Effector CD4-positive, alpha-beta T cell (primary cell): ENCODE results near the gene DDC.

Experiments used
- DNase-seq: peaks from one replicate; pipeline ENCODE4 v3.0.0-alpha.2; 2020

The DDC gene

DNA sequence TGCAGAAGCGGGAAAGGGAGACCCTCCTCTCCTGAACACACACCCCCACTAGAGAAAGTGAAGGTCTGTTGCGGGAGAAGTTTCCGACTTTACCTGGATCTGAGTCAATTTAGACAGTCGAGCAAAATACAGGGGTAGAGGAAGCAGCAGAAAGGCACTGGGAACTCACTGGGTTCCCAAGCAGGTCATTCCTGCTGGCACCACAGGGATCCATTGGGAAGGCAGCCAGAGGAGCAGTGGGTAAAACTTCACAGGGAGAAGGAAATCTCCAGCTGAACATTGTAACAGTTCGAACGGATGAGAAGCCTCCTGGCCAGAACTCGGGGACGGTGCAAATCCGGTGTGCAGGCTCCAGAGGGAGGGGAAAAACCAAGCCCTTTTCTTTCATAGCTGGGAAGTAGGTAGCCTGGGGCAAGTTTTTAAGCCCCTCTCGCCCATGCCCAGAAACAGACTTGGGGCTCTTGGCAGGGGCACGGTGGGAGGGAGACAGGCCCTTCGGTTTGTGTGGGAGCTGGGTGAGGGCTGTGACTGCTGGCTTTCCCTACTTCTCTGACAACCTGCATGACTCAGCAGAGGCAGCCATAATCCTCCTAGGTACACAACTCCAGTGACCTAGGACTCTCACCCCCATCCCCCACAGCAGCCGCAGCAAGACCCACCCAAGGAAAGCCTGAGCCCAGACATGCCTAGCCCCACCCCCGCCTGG lies 51.9 kb downstream of the DDC start:
- no peak for DNase-seq

DNA sequence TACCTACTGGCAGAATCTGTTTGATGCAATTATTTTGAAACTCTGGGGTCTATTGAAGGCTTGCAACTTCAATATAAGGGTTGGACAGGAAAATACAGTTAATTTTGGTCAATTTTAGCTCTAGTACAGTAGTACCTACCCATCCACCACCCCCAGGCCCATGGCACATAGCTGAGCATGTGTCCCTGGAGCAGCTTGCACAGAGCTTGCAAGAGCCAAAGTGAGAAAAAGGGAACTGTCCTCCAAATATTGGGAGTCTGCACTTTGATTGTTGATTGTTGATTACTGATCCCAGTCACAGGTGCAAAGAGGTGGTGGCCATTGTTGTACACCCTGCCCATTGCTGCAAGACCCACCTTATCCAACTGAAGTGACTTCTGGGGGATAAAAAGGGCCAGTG lies 52.8 kb downstream of the DDC start:
- no peak for DNase-seq

DNA sequence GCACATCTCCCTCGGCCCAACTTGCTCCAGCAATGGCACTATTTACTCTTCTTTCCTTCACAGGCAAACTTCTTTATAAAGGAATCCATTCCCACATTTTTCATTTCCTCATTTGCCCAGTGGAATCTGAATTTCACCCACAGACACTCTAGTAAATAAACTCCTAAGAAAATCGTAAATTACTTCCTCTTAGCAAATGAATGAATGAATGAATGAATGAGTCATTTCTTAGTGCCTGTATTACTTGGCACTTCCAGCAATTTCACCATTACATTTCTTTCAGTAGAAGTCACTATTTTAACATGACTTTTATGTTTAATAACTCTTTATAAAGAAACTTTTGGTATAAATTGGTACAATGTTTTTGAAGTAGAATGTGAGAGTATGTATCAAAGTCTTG lies 55.7 kb downstream of the DDC start:
- DNase-seq = no peak

DNA sequence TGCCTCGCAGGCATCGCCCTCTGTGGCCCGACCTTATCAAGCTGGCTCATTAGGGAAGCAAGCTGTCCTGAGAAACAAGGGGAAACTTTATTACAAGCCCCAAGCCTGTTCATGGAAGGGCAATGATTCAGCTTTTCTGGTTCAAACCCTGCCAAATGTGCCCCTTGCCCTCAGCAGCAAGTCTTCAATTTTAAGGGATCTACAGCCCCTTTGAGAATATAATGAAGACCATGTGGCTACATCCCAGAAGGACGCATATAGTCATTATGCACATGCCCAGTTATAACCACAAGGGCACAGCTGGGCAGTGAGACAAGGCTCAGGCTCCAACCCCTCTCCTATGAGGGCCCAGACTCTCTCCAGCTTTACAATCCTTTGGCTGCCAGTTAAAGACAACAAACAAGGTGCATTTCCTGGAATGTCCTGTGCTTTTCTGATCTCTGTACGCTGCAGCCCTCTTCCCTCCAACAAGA lies 56.7 kb downstream of the DDC start:
- no peak for DNase-seq

DNA sequence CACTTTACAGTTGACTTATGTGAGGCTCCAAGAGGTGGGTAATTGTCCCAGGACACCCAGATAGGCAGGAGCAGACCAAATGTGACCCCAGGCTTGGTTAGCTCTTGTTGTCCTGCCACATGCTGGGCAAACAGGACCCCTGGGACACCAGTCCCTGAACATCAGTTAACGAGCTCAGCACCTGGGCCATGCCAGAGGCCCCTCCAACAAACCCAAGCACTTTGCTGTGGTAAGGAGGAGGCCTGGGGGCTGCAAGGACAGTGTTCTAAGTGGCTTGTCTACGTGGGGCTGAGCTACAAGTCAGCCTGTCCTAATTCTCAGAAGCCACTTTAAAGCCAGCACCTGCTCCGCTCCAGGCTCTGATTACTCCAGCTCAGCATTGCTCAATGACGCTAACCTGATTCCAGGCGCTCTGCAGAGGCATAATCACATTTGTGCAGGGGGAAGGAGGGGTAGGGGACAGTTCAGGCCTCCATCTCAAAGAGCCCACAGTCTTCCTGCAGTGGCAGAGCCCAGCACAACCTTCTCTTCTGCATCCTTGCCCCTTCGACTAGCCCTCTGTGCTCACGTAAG lies 57.2 kb downstream of the DDC start:
- DNase-seq = no peak

DNA sequence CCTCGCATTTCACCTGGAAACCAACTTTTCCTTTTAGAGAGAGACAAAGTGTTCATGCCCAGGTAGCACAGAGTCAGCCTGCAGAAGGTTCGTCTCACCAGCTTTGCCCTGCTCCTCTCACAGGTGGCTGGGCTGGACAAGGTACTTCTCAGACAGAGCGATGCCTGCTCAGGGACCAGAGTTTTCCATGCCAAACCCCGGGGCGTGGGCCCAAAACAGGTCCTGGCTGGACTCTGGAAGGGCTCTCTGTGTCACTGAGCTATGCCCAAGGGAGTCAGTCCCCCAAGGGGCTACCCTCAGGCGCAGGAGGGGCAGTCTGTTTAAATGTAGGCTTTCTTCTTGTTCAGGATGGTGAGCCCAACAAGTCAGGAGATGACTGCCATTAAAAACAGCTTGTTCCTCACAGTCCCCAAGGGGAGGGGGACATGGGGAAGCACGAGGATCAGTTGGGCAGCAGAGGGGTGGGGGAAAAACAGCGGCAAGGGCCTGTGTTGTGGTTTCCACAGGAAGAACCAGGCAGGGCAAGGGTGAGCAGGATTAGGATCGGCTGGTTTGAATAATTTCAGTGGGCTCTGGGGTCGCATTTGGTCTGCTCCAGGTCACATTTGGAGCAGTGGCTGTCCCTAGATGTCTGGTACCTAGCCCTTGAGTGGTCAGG lies 59.5 kb downstream of the DDC start:
- DNase-seq = no peak

DNA sequence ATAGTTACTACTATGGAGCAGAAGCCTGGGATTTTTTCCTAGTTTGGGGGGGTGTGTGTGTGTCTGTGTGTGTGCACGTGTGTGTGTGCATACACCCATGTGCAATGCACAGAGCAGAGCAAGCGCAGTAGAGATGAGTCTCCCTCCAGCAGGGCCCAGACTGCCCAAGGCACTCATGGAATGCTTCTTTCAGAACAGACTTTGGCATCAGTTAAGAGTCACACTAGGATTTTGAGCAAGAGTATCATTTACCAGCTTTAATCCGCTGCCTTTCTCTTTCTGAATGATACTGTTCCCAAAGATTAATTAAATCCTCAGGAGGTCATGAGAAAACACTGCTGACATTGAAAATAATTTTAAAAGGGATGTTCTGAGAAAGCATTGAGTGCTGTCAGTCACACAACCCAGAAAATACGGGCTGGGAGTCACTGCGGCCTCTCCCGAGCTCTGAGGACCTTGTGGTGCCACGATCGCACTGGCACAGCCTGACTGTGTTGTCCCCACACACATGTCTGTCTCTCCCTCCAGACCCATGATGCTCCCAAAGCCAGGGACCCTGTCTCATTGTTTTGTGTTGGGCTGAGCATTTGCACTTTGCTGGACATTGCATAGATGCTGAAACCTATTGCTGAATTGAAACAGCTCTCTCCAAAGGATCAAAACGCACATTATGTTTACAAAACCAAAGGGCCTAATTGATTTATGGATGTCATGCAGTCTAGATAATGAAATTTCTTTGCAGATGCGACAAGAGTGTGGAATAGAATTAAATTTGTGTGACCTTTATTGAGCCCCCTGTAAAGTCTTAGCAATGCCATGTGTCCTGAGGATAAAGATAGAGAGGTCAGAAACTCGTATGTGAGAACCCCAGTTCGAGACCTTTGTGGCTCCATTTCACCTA lies 60.3 kb downstream of the DDC start:
- no peak for DNase-seq

DNA sequence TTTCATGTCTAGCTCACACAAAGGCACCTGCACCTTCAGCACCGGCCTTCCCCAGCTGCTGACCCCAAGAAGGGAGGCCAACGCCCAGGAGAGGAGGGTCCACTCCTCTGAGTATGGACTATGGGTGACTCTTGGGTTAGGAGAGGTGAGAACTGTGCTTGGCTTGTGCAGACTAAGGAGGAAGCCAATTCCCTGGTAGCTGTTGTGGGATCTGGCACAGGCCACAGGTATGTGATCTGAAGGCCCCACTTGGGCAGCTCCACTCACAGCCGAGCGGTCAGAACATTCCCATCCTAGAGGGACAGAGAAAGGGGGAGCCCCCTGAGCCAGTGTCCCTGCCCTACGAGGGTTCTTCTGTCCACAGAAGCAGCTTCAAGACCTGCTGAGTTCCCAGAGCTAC lies 62.3 kb downstream of the DDC start:
- no peak for DNase-seq

DNA sequence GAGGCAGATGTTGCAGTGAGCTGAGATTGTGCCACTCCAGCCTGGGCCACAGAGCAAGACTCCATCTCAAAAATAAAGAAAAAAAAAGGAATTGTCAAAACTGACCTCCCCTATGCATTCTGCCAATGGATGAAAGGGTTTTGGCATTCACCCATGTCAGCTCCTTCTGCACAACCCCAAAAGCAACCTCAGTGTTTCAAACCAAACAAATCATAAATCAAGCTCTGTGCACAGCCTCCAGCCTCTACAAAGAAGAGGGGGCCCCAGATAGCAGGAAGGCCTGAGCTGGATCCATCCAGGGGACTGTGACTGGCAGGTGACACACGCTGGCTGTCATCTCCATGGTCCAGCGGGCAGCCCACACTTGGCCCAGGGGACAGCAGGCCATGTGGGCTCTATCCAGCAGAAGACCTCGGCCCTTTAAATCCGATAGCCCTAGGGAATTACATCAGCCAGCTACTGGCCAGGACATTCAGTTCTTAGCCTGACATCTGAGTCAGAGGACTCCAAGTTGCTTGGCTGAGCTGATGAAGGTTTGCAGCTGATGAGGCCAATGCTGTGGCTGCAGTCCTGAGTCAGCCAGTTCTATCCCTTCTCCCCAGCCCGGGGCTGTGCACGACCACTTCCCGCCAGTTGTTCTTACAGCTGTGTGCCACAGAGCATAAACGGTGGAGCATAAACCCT lies 63.1 kb downstream of the DDC start:
- DNase-seq = no peak

DNA sequence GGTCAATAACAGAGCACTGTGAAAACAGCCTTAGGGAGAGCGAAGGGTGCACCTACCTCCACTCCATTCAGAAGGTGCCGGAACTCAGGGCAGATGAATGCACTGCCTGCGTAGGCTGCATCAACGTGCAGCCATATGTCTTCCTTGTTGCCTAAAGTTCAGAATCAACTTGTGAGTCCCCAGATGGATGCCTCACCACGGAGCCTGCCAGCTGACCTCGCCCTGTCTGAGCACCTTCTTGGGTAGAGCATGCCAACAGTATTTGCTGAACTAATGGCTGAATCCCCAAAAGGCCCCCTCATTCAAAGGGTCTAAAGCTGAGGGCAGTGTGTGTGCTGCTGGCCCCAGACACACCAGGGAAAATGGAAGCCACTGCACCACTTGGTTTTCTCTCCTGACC lies 66.1 kb downstream of the DDC start:
- DNase-seq = no peak

DNA sequence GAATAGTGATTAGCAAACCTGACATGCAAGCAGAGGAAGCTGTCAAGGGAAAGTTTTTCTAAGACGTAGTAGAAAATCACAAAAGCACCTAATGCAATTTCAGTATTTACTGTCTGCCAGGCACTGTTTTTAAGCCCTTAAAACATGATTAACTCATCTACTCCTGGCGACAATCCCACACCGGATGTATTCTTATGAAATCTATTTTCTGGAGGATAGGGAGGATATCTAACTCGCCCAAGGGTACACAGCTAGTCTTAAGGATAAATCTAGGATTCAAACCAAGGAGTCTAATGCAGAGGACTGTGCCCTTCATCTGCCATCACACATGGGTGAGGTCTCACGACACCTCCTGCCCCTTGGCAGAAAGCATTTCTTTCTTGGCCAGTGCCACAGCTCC lies 67.2 kb downstream of the DDC start:
- no peak for DNase-seq

DNA sequence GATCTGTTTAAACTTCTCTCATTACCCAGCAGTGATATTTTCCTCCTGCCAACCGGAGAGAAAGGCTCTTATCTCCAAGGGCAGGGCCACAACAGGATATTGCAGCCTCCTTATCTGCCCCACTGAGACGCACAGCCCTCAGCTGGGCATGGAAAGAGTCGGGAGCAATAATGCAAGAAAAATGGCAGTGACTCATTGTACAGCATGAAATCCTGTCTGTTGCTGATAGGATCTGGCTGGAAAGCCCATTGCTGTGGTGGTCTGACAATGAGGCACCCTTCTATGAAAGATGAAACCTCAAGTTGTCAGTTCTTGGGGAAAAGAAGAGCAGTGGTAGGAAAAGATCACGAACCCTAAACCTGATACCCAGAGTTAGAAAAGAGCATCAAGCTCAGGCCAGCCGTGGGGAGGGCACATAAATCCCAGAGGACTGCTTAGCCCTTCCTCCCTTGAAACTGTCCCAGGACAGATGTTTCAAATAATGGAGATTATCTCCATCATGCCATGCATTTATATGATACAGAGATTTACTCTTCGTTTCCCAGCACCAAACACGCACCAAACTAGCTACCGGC lies 68.0 kb downstream of the DDC start:
- DNase-seq = no peak

DNA sequence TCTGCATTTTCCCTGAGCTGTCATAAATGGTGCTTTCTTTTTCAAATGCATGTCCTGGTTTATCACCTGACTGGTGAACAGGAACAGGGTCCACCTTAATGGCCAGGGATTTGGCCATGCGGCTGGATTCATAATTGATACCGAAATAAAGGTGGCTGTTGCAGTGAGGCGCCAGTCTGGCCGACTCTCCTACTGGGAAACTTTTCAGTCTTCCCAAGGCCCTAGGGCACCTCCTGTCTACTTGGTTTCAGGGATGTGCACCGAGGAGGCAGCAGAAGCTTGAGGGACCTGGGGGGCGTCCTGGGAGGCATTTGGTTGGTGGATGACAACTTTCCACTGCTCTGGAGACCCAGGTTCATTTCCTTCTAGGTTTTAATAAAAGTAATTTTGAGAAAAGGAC lies 68.6 kb downstream of the DDC start:
- no peak for DNase-seq

DNA sequence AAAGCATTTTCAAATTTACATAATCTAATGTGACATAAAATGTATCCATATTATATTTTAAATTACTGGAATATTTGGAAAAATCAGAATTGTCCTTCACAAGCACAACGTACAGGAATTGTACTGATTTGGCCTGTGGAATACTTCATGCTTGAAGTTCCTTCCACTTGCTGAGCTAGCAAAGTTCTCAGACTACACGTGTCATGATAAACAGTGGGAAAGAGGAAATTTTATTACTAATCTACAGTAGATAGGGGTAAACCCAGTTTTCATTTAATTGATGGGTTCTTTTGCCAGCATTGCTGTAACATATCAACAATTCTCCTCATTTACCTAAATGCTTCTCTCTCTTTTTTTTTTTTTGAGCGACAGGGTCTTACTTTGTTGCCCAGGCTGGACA lies 69.5 kb downstream of the DDC start:
- no peak for DNase-seq

DNA sequence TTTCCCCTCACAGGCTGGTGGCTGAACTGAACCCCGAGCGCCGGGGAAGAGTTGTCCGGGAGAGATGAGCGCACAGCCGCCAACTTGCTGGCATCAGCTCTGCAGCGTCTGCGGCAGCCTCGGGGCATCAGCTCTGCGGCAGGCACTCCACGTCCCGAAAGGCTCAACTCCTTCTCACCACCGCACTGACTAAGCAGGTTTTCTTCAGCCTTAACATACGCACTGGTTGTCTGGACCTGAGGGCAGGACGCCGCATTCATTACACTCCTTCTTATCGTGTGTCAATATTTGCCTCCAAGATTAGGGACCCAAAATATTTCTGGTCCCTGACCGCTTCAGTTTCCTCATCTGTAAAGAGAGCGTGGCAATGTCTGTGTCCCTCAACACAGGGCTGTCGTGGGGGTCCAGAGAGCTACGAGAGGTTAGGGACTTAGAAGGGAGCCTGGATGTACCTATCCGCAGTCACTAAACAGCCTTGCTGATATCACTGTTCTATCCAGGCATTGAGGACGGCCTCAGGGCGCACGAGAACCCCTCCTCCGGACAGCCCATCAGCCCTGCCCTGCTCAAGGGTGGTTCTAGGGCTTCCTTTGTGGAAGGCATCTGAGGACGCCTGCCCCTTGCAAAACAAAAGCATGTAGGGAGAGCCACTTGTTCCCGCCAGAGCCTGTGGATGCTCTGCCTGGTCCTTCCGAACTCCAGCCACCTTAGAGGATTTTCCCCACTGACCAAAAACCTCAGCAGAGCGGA lies 72.3 kb downstream of the DDC start:
- no peak for DNase-seq

DNA sequence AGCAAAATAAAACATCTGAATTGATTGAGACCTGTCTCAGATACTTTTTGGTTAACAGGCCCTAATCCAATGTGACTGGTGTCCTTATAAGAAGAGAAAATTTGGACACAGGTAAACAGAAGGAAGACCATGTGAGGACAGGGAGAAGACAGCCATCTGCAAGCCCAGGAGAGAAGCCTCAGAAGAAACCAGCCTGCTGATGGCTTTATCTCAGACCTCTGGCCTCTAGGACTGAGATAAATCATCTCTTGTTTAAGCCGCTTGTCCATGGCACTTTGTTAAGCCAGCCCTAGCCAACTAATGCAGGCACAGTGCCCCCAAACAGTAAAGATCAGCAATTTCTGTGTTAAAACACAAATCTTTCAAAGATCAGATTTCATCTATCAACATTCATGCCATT lies 73.3 kb downstream of the DDC start:
- no peak for DNase-seq

DNA sequence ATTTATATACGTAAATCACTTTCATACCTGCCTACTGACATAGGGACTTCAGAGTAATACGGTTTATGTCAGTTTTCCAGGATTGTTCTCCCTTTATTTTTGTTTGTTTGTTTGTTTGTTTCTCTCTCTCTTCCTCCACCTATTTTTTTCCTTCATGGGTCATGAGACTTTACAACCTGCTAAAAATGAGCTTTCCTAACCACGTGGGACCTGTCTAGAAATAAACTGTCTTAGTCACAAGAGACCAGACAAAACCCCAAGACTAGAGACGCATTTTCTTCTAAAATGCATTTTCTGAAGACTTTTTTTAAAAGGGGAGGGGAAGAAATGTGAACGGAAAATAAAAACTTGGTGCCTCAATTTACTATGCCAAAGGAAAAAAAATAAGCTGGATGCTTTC lies 74.0 kb downstream of the DDC start:
- no peak for DNase-seq

DNA sequence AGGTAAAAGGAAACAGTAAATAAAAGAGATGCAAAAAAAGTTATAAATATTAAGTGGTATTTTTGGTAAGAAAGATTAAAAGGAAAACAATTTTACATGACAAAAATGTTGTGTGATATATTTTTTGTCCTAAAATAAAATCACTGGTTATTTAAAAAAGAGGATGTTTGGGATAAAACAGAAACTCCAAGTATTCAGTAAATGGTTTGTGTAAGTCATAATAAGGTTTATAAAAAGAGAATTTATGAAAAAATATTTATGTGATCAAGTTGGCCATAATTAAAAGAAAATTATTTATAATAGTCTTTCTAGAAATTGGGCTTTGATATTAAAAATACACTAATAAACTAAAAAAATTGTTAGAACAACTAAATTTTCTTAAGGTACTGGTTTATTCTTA lies 76.8 kb downstream of the DDC start:
- DNase-seq = no peak

DNA sequence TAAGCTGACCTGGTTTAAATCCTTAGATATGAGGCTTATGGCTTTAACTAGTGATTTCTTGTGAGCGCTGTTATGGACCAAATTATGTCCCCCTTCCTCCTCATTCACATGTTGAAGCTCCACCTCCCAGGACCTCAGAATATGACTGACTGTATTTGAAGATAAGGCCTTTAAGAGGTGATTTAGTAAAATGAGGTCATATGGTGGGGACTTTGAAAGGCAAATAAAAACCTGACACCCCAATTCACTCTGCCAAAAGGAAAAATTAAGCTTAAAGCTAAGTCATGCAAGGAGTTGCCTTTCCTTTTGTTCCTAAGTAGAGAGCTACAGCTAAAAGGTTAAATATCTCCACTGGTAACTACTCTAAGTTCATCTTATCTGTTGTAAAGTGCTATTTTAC lies 78.7 kb downstream of the DDC start:
- DNase-seq = no peak

DNA sequence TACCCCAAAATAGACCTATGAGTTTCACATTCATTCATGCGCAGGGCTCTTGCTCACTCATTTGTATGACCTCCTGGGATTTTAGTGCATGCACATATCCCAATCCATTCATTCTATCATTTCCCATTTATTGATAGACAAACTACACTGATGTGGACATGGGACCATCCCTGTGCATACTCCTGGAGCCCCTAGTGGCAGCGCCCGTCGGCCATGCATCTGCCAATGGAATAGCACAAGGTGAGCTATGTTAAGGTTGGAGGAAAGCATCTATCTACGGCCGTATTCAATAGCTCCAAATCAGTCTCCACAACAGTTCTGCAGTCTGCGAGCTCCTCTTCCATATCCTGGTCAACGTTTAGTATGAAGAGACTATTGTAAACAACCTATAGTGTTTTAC lies 83.3 kb downstream of the DDC start:
- no peak for DNase-seq

DNA sequence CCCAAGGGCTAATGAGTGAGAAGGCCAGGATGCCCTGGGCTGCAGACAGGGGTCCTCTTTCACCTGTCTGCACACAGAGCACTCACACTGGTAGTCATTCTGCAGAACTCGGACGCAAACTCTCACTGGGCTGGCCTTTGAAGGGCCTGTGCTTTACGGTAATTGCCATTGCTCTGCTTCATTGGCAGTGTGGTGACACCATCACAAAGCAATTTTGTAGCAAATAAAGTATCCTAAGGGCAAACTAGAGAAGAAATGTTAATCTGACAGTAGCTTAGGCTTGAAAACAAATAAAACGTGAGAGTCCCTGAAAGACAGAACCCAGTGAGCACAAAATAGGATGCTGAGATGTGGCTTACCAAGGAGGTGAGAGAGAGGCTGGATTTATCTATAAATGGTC lies 84.4 kb downstream of the DDC start:
- DNase-seq = no peak
